IPS-18a (cell line): ENCODE measurements around the gene SPATA33.
"Not testable (repeated sequence)": the region's sequence is repeated elsewhere in the genome, so short reads cannot be mapped to it uniquely, and the experiment has no call there.

Experiments
- H3K27ac ChIP-seq: one replicate; pipeline ENCODE4 v1.5.1; 2013; ENCODE audit warnings: low read length
- H3K27me3 ChIP-seq: one replicate; pipeline ENCODE4 v1.6.1; 2013; ENCODE audit warnings: mild to moderate bottlenecking, low read length; ENCODE audit not compliant: control insufficient read depth, insufficient read depth
- H3K36me3 ChIP-seq: one replicate; pipeline ENCODE4 v1.6.1; 2013; ENCODE audit warnings: low read depth, low read length; ENCODE audit not compliant: control insufficient read depth
- H3K4me1 ChIP-seq: one replicate; pipeline ENCODE4 v1.6.1; 2013; ENCODE audit warnings: low read depth, low read length; ENCODE audit not compliant: control insufficient read depth
- H3K4me3 ChIP-seq: one replicate; pipeline ENCODE4 v1.5.1; 2013; ENCODE audit warnings: low read length
- H3K9ac ChIP-seq: one replicate; pipeline ENCODE4 v1.6.1; 2013; ENCODE audit warnings: mild to moderate bottlenecking, low read length, moderate library complexity
- H3K9me3 ChIP-seq: one replicate; pipeline ENCODE4 v1.6.1; 2013; ENCODE audit warnings: low read depth, low read length; ENCODE audit not compliant: control insufficient read depth

Gene SPATA33

GRCh38 chr16:89697161-89697615 lies 39.6 kb downstream of the SPATA33 start:
- Histone ChIP-seq H3K36me3 (peaks cover 13% of the 10 kb centered on the region), H3K9ac (no peak overlapping the region), H3K4me3 (no peak overlapping the region)

GRCh38 chr16:89697616-89698331 lies 40.1 kb downstream of the SPATA33 start:
- H3K4me3 ChIP-seq: no peak overlapping the region
- H3K27me3 ChIP-seq: no peaks in the 10 kb centered on the region
- H3K9me3 ChIP-seq: no peaks in the 10 kb centered on the region
- H3K9ac ChIP-seq: no peak overlapping the region
- H3K4me1 ChIP-seq: peaks cover 10% of the 10 kb centered on the region
- H3K27ac ChIP-seq: no peak overlapping the region
- peaks cover 9% of the 10 kb centered on the region for H3K36me3 ChIP-seq

More at GRCh38 chr16:89697161-89697615, 39.6 kb downstream of the SPATA33 start:
- no peak overlapping the region for H3K27ac ChIP-seq
- H3K9me3 ChIP-seq: no peaks in the 10 kb centered on the region
- peaks cover 10% of the 10 kb centered on the region for H3K4me1 ChIP-seq
- H3K27me3 ChIP-seq: no peaks in the 10 kb centered on the region

- peaks cover 10% of the 10 kb centered on the region for H3K4me1 ChIP-seq
- H3K9ac ChIP-seq, H3K4me3 ChIP-seq, H3K27ac ChIP-seq, H3K27me3 ChIP-seq, H3K36me3 ChIP-seq, H3K9me3 ChIP-seq: not testable (repeated sequence)
Measured at GRCh38 chr16:89698717-89699116, 41.1 kb downstream of the SPATA33 start.

- H3K9me3 ChIP-seq, H3K27ac ChIP-seq, H3K36me3 ChIP-seq, H3K27me3 ChIP-seq: not testable (repeated sequence)
- Histone ChIP-seq H3K4me3 (peak overlapping the region; percentile 77), H3K9ac (peak overlapping the region; percentile 55), H3K4me1 (peaks cover 10% of the 10 kb centered on the region)
Measured at GRCh38 chr16:89699629-89700099, 42.0 kb downstream of the SPATA33 start.

GRCh38 chr16:89700100-89700648 lies 42.5 kb downstream of the SPATA33 start:
- H3K9me3 ChIP-seq: no peaks in the 10 kb centered on the region
- peaks cover 10% of the 10 kb centered on the region for H3K4me1 ChIP-seq
- H3K4me3 ChIP-seq: peak overlapping the region; percentile 77
- H3K36me3 ChIP-seq: no peaks in the 10 kb centered on the region
- peaks cover 9% of the 10 kb centered on the region for H3K27me3 ChIP-seq
- H3K27ac ChIP-seq: no peak overlapping the region
- H3K9ac ChIP-seq: peak overlapping the region; percentile 63

- no peaks in the 10 kb centered on the region for H3K9me3 ChIP-seq
- H3K4me1 ChIP-seq: peaks cover 10% of the 10 kb centered on the region
- no peaks in the 10 kb centered on the region for H3K36me3 ChIP-seq
- H3K4me3 ChIP-seq: peak overlapping the region; percentile 77
- no peak overlapping the region for H3K27ac ChIP-seq
- H3K9ac ChIP-seq: peak overlapping the region; percentile 63
- peaks cover 9% of the 10 kb centered on the region for H3K27me3 ChIP-seq
Measured at GRCh38 chr16:89700649-89701424, 43.2 kb downstream of the SPATA33 start.

- H3K27me3 ChIP-seq: peaks cover 9% of the 10 kb centered on the region
- H3K4me1 ChIP-seq: peaks cover 13% of the 10 kb centered on the region
- no peak within 1 kb of the TSS for H3K27ac ChIP-seq
- H3K4me3 ChIP-seq: peak within 1 kb of the TSS; percentile 77
- H3K9me3 ChIP-seq: no peaks in the 10 kb centered on the region
- peak within 1 kb of the TSS; percentile 63 for H3K9ac ChIP-seq
- H3K36me3 ChIP-seq: no peaks in the 10 kb centered on the region
Measured at GRCh38 chr16:89701425-89702406, 44.1 kb downstream of the SPATA33 start, which contains the start of gene SPATA2L. Gene SPATA2L (minus strand): TSS chr16:89701705. CDS start chr16:89701232, 473 bp downstream.

GRCh38 chr16:89704281-89704680 lies 46.6 kb downstream of the SPATA33 start:
- peaks cover 9% of the 10 kb centered on the region for H3K27me3 ChIP-seq
- peaks cover 11% of the 10 kb centered on the region for H3K4me1 ChIP-seq
- H3K4me3 ChIP-seq: no peak overlapping the region
- no peak overlapping the region for H3K9ac ChIP-seq
- no peaks in the 10 kb centered on the region for H3K9me3 ChIP-seq
- H3K27ac ChIP-seq: no peak overlapping the region
- H3K36me3 ChIP-seq: no peaks in the 10 kb centered on the region

- Histone ChIP-seq H3K9me3 (no peaks in the 10 kb centered on the region), H3K36me3 (no peaks in the 10 kb centered on the region), H3K4me3 (no peak overlapping the region), H3K9ac (no peak overlapping the region), H3K4me1 (peaks cover 7% of the 10 kb centered on the region), H3K27me3 (peaks cover 9% of the 10 kb centered on the region), H3K27ac (no peak overlapping the region)
Measured at GRCh38 chr16:89705006-89705405, 47.4 kb downstream of the SPATA33 start.

- Histone ChIP-seq H3K9me3 (no peaks in the 10 kb centered on the region), H3K4me1 (peaks cover 3% of the 10 kb centered on the region), H3K27me3 (peaks cover 9% of the 10 kb centered on the region), H3K4me3 (no peak overlapping the region), H3K9ac (no peak overlapping the region), H3K36me3 (no peaks in the 10 kb centered on the region), H3K27ac (no peak overlapping the region)
Measured at GRCh38 chr16:89706518-89707260, 49.1 kb downstream of the SPATA33 start.
